ENCODE measurements around the gene CUL3.

CUL3 gene

DNA sequence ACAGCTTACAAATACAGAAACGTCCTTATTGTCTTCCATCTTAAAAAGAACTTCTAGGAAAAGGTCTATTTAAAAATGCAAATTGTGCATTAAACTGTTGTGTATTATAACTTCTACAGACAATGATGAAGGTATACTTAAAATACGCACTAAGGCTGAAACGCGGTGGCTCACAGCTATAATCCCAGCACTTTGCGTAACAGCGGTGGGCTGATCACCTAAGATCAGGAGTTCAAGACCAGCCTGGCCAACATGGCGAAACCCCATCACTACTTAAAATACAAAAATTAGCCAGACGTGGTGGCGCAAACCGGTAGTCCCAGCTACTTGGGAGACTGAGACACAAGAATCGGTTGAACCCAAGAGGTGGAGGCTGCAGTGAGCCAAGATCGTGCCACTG is 4.9 kb downstream of the CUL3 start:
- DNase-seq (ENCODE audit: low read depth), result no peak

DNA sequence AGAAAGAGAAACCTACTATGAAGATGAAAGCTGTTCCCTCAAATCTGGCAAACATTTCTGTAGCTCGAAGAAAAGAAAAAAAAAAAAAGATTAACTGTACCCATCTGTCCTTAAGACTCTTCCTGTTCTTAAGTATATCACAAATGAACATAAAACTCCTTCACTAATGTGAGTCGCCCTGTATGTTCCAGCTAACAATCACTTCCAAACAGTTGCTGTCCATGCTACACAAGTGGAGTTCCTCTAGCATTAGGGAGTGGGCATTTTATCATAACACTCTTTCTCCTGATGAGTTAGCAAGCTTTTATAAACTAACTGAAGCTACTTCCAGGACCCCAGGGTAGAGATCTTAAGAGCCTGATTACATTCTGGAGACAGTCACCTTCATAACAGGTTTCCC is 5.8 kb downstream of the CUL3 start:
- DNase-seq (ENCODE audit: low read depth), result peak; percentile 45

DNA sequence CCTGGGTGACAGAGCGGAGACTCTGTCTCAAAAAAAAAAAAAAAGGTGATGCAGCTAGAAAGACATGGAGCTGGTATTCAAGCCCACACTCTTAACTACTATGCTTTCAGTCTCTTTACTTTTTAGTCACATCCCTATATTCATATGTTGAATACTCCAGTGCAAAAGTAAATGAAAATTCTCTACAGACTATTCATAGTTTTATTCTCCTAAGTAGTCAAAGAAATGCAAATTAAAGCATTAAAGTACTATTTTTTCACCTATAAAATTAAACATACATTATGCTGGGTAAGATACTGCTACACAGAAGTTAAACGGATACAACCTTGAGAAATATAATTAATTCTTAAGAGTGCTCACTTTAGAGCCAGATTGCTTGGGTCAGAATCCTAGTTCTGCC is 7.6 kb downstream of the CUL3 start:
- no peak for DNase-seq (ENCODE audit: low read depth)

DNA sequence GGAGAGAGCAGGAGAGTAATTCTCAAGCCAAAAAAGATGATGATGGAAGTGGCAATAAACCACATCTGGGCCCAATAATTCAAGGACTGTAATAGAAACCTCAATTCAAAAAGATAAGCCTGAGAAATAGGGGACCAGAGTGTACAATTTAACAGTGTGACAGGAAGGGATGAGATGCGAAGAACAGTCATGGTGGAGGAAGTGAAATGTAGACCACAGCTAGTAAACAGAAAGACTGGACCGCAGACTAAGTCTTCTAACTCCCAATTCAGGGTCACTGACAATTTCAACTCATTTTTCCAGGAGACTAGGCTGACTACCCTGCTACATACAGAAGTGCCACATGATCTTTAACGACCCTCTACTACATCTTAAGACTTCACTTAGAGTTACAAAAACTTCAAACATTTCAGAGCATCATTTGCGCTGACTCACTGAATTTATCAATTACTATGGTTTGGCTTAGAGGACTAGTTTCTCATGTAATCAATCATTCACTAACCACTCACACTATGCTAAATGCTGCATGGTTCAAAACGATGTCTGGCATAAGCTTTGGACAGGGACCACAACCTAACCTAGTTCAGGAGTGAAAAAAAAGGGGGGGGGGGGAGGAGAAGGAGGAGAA is 9.0 kb downstream of the CUL3 start:
- no peak for DNase-seq (ENCODE audit: low read depth)

DNA sequence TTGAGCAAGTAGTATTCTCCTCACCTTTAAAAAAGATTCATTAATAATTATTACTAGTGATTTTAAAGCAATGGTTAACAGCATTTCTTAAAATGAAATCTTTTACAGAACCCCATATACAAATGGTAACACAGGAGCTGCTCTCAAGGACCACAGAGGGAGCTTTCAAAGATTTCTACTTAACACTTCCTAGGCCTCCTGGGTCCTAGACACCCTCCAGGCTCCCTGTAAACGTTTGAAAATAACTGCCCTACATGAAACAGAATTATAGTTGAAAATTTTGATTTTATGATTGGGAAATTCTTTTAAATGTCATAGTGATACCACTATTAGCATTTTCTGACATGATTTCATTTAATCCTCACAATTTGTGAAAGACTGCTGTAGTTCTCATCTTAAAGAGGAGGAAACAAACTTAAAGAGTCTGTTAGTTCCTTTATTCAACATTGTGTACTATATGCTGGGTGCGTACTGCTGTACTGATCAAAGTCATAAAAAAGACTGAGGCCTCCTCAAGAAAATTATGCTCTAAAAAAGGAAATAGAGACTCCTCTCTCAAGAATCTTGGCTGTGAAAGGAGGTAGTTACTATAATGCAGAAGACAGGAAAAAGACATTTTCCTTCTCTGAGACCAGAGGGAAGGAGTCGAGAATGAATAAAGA is 10.6 kb downstream of the CUL3 start:
- DNase-seq (ENCODE audit: low read depth), result no peak

DNA sequence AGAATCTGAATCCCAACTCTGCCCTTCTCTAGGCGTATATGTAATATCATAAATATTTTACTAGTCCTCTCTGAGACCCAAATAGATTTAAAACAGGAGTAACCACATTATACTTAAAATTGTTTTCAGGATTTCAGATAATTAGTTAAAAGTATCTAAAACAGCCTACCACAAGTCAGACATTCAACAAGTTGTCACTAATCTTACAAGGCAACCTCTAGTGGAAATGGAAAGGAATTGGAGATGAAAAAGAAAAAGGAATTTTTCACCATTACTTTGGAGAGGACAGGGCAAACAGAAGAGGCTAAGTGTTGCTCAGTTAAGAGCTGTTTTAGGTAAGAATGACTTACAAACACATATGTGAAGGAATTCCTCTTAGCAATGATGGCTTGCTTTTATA is 11.4 kb downstream of the CUL3 start:
- no peak for DNase-seq (ENCODE audit: low read depth)

DNA sequence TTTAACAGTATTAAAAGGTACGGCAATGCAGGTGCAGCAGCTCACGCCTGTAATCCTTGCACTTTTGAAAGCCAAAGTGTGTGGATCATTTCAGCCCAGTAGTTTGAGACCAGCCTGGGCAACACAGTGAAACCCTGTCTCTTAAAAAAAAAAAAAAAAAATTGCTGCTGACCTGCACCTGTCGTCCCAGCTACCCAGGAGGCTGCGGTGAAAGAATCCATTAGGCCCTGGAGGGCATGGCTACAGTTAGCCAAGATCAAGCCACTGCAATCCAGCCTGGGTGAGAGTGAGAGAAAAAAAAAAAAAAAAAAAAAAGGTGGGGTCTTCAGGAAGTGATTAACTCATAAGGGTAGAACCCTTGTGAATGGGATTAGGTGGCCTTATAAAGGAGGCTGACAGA is 12.8 kb downstream of the CUL3 start:
- no peak for DNase-seq (ENCODE audit: low read depth)

DNA sequence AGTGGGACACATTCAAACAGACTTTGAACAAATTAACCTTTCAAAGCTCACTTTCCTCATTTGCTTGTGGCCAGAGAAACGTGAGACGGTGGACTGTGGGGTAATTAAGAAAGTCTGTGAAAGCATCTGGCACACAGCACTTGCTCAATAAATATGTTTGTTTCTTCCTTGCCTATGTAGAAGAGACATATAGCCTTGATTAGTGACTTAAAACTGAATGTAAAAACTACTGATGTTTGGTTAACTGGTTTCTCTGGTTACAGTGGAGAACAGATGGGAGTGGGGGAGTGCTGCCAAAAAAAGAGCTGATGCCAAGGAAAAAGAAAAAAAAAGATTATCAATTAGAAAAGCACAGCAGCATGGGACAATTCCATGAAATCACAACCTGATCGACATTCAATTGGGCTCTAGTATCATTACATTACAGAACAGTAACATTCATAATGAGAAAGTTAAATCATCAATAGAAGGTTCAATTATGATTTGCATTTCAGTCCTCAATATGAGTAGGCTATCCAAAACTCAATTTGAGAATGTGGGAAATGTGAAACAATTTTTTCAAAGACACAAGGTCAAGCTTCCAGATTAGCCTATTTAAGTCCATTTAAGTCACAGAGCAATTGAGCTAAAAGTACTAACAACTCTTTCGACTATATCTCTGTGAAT is 14.7 kb downstream of the CUL3 start:
- no peak for DNase-seq (ENCODE audit: low read depth)

DNA sequence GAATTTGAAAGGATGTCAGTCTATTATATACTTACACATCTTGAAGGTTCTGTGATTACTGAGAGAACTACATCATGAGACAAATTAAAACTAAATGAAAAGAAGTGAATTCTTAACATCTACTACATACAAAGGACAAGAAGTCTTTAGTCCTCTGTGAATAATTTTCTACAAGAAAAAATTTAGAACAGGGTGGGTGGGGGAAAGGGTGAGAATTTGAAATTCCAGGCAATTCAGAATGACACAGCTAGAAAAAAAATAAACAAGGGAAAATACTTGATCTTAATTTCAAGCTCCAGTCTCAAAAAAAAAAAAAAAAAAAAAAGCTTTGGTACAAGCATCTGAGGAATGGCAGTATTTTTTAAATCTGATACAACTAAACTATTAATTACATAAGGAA is 15.5 kb downstream of the CUL3 start:
- DNase-seq (ENCODE audit: low read depth), result no peak

DNA sequence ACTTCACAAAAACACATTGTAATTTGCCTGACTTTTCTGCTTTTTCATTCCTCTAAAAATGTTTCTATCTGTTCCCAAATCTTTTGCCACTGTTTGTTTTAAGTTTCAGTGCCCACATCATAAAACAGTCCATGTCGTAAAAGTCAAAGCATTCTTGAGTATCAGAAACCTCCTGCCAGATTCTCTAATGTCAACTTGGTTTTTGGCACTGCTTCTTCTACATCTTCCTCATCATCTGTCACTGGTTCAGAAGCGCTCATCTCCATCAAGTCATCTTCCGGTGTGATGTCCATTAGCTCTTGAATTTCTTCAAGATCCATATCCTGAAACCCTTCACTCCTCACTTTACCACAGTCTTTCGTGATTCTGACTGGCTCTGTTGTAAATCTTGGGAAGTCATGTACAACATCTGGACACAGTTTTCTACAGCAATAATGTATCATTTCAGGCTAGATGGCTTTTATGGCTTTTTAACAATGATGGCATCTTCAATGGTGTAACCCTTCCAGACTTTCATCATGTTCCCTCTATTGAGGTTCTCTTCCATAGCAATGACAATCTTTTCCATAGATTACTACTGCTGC is 19.6 kb downstream of the CUL3 start:
- no peak for DNase-seq (ENCODE audit: low read depth)

DNA sequence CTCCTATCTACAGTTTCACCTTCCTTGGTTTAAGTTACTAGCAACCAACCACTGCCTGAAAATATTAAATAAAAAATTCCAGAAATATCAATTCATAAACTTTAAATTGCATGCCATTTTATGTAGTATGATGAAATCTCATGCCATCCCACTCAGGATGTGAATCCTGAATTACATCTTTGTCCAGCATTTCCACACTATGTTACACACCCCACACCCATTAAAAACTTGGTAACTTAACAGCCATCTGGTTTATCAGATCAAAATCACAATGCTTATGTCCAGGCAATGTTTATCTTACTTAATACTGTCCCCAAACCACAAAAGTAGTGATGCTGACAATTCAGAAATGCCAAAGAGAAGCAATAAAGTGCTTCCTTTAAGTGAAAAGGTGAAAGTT is 21.6 kb downstream of the CUL3 start:
- no peak for DNase-seq (ENCODE audit: low read depth)

DNA sequence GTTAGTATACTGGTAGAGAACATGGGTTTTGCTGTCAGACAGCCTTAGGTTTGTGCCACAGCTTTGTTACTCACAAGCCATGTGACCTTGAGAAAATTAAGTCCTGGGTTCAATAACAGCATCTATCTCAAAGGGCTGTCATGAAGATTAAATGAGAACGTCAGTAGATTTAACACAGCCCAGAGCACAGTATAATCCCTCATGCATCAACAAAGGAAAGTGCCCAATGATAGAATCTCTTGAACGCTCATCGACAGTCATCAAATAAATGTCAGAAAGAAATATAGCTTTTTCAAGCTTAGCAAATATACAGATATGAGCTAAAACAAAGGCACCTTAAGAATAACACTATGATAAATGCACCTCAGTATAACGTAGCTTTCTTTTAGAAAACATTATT is 22.3 kb downstream of the CUL3 start:
- peak; percentile 48 for DNase-seq (ENCODE audit: low read depth)

DNA sequence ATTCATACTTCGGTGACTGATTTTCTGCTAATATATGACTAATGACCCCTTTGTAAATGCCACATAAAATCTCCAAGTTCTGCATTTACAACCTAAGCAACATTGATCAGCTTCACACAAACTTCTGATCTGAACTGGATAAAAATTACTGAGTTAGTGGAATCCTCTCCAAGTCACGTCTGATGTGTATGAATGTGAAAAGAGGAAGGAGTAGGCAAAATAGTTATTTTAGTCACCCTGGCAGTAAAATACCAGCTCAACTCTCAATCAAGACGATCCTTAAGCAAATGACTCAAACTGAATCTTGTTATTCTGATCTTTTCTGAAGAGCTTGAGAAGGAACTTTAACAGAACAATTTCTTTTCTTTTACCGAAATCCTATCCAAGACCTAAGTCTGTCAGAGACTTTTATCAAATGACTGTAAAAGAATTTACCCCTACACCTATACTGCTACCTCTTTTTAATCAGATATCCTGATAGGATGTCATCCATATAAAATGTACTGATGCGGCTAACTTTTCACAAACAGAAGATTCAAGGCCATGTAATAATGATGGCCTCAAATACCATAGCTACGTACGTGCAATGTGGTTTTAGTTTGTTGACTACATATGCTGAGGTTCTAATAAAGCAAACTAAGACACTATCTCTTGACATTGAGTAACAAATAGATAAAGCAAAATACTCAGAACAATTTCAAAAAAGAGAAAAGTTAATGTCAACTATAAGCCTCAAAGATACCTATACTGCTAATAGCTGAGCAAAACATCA is 23.7 kb downstream of the CUL3 start:
- peak; percentile 85 for DNase-seq (ENCODE audit: low read depth)

DNA sequence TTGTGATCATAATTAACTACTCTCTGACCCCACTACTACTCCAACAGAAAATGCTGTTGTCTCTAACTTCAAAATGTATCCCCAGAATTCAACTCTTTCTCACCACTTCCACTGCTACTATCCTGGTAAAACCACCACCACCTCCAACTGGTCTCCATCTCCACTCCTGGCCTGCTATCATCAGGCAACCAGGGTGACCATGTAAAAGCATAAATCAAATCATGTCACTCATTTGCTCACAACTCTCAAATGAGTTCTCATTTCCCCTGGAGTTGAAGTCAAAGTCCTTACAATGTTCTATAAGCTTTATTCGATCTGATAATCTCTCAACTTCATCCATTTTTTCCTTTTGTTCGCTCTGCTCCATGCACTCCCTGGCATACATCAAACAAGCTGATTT is 24.6 kb downstream of the CUL3 start:
- DNase-seq (ENCODE audit: low read depth), result no peak

DNA sequence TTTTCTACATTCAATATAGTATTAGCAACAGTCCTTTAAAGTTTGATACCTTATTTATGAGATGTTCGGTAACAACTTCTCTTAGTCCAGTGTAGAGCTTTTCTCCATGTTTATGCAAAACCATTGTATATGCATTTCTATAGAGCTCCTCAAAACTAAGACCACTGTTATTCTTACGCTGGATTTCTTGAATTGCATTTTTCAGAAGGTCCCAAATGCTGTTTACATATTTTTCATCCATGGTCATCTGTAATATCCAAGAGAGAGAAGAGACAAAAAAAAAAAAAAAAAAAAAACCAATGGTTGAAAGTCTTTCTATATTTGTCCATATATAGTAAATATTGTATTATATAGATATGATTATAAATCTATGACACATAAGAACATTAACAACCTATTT is 27.6 kb downstream of the CUL3 start:
- no peak for DNase-seq (ENCODE audit: low read depth)

DNA sequence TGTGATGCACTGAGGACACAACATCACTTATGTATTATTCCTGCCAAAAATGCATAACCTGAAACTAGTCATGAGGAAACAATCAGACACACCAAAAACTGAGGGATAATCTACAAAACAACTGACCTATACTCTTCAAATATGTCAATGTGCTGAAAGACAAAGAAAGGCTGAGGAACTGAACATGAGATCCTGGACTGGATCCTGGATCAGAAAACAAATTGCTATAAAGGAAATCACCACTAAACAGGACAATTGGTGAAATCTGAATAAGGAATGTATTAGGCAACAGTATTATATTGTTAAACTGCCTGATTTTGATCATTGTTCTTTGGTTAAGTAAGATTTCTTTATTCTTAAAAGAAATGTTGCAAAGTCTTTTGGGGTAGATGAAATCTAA is 28.8 kb downstream of the CUL3 start:
- no peak for DNase-seq (ENCODE audit: low read depth)

DNA sequence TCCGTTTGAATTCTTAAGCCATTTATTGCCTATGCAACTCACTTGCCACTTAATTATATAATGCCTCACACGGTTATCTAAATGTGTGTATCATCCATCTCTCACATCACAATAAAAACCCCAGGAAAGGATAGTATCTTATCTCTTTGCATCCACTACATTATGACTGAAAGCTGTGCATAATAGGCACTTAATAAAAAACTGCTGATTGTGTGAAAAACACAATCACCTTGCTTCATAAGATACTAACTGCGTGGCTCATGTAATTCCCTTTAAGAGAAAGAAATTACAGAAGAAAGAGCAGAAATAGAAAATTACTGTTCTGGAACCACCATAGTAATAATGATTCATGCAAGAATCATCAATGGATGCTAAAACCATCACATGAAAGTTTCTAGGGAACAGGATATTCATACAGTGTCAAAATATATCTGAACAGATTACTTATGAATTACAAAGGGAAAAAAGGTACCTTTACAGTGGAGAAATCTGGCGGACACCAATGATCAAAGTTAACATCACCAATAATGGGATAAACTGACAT is 29.3 kb downstream of the CUL3 start:
- DNase-seq (ENCODE audit: low read depth), result no peak

DNA sequence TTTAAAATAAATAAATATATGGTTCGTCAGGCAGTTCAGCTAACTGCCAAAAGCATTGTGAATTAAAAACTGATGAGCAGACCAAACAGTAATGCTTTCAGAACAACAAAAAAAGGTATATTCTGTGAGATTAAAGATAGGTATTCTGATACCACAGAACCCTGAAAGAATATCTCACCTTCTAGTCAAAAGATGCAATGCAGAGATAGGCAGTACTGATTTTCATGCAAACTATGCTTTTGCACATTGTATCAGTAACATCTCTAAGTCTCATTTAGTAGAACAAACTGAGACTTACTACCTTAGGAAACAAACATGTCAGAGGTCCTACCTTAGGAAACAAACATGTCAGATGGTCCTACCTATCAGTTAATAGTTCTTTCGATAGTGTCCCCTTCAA is 32.4 kb downstream of the CUL3 start:
- no peak for DNase-seq (ENCODE audit: low read depth)

DNA sequence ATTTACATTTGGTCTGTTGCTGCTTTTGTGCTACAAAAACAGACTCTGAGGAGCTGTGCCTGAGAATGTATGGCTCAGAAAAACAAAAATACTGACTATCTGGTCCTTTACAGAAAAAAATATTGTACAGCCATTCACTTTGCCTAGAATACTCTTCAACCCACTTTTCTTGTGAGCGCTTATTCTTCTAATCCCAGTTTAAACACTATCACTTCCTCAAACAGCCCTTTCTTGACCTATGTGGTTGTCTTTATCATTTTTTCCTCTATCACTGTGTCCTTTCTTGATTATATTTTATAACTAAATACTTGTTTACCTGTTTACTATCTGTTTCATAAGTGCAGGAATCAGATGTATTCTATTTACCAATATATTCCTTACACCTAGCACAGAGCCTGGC is 33.5 kb downstream of the CUL3 start:
- DNase-seq (ENCODE audit: low read depth), result no peak

DNA sequence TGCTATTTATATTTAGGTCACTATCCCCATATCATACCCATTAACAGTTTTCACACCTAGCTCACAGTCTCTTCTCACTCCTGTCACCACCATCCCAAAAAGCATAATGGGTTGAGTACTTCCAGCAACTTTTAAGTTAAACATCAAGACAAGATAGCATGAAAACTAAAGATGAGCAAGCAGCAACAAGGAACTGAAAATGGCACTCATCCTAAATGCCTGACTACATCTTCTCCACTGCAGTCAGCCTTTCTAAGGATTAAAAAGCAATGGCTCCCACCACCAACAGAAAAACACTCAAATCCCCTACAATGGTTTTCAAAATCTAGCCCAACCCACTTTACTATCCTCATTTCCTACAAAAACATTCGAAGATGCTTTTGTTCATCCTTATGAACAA is 38.2 kb downstream of the CUL3 start:
- DNase-seq (ENCODE audit: low read depth), result no peak

DNA sequence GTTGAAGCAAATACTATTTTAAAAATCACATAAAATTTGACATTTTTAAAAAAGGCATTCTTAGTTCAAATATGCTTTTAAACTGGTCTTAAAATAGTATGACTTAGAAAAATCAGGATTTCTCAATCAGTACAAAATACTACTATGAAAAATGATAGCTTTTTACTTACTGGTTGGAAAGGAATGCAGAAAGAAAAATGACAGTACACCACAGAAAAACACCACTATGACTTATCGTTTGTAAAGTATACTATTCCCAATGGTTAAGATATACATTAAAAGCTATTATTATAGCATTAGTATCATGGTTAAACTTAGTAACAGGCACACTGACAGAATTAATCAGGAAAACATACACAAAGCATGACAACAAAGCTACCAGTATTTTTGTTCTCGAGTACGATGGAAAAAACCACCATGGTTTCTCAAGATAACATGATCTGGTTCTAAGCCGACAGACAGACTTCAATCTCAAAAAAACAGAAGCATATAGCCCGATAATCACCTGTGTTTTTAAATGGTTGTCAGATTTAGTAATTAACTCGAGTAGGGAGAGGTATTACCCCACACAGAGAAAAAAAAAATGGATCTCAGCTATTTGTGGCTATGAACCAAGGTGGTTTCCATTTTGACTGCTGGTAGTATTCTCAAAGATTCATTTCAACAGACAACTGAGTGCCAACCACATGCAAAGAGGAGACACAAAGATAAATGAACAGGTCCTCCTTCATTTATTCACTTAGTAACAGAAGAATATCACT is 39.1 kb downstream of the CUL3 start:
- peak; percentile 81 for DNase-seq (ENCODE audit: low read depth)

DNA sequence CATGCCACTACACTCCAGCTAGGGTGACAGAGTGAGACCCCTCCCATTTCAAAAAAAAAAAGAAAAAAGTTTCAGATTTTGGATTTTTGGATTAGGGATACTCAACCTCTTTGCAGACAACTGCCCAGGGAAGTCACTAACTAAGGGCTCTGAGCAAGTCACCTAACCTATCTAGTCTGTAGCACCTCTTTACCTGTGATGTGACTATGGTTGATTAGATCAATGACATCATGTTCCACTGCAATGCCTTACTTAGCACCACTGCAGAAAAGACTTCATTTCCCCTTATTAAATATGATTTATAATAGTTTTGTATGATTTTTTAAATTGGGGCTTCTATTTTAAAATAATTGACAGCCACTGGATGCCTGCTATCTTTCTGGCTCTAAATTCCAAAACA is 41.2 kb downstream of the CUL3 start:
- DNase-seq (ENCODE audit: low read depth), result no peak
